Posterior cingulate gyrus (tissue), 11 donors: ENCODE data around the gene DTWD1.
"Not testable (repeated sequence)": the region's sequence is repeated elsewhere in the genome, so short reads cannot be mapped to it uniquely, and the experiment has no call there.

Experiments used
- DNase-seq, 10 donors: peaks; one replicate each; pipeline versions ENCODE4 v3.0.0 to v3.0.0-alpha.2; 2020 to 2021; ENCODE audit warnings: mixed read lengths in 3 of 10
- intact Hi-C: fragments of 100-400 bp; cut with DNase I; formaldehyde crosslinking; loops from one replicate; pipeline ENCODE4 v1.15.1; 2023

The DTWD1 gene, protein sequence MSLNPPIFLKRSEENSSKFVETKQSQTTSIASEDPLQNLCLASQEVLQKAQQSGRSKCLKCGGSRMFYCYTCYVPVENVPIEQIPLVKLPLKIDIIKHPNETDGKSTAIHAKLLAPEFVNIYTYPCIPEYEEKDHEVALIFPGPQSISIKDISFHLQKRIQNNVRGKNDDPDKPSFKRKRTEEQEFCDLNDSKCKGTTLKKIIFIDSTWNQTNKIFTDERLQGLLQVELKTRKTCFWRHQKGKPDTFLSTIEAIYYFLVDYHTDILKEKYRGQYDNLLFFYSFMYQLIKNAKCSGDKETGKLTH

DNA sequence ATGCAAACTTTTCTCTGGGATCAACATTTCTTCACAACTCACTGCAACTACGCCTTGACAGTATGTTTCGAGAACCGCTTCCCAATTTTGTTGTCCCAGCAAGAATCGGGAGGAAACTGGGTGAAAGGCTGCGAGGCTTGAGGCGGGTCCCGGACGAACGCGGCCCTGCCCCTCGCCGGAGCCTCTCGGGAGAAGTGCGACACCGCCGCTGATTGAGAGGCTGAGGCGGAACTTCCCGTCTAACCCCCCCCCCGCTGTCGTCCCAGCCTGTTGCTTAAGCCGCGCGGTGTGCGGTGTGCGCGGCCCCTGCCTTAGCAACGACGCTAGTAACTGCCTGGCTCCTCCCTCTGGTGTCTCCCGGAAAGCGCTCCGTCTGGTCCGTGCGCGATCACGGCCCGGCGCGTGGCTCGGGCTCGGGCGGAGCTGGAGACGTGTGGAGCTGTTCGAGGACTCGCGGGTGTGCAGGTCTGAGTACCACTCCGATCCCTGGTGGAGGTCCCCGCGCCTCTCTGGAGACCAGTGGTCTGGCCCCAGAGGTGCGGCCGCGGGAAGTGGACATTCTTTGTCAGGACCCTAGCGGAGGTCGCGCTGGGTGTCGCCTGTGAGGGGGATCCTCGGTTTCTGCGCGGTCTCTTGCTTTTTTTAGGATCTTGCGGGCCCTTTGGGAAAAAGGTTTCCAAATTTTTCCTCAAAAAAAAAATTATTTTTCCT is at the start of gene DTWD1, which contains the start of gene FAM227B:
Gene DTWD1, plus strand, starts transcription at position 391 of the 711 bp plus-strand sequence. CDS start 4,120 bp downstream, outside the sequence.
Gene FAM227B, minus strand, starts transcription at position 161 of the 711 bp plus-strand sequence. CDS start 5,647 bp downstream, outside the sequence.
- peak; percentile 85 to 98 (median 92) for DNase-seq
- intact Hi-C loops = loop anchor here (5.0 kb wide), 1 partner anchor 281 kb away; no protein-coding TSS in a partner anchor

DNA sequence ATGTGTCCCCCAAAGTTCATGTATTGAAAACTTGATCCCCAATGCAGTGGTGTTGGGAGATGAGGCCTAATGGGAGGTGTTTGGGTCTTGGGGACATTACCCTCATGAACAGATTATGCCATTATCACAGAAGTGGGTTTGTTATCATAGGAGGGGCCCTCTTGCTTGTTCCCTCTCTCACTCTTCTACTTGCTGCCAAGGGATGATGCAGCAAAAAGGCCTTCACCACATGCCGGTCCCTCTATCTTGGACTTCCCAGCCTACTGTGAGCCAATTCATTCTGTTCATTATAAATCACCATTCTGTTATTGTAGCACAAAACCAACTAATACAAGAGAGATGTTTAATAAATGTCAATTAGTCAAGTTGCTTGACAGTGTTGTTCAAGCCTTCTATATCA is 47.4 kb upstream of the DTWD1 start:
- intact Hi-C loops = no loop called here
- DNase-seq = no peak

DNA sequence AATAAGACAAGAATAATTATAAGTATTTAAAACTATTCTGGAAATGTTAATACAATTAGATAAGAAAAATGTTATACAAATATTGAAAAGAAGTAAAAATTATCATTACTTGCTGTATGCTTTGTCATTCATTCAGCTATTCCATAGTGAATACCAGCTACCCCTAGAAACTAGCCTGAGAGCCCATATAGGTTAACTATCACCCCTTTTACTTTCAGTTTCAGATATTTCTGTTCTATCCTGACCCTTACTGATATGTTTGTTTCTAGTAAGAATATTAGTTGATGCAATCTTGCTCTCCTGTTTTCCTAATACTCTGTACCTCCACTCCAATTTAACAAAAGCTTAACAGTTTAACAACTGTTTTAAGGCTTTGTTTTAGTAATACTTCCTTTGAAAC is 31.8 kb upstream of the DTWD1 start:
- DNase-seq = no peak
- intact Hi-C loops = no loop called here

DNA sequence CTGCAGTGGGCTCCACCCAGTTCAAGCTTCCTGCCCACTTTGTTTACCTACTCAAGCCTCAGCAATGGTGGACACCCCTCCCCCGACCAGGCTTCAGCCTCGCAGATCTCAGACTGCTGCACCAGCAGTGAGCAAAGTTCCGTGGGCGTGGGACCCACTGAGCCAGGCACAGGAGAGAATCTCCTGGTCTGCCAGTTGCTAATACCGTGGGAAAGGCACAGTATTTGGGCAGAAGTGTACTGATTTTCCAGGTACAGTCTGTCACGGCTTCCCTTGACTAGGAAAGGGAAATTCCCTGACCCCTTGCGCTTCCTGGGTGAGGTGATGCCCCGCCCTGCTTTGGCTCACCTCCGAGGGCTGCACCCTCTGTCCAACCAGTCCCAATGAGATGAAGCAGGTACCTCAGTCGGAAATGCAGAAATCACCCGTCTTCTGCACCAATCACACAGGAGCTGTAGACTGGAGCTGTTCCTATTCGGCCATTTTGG is 28.0 kb upstream of the DTWD1 start:
- peak in 2 of 10 donors; percentile 47 to 76 for DNase-seq
- intact Hi-C loops = not testable (repeated sequence)

DNA sequence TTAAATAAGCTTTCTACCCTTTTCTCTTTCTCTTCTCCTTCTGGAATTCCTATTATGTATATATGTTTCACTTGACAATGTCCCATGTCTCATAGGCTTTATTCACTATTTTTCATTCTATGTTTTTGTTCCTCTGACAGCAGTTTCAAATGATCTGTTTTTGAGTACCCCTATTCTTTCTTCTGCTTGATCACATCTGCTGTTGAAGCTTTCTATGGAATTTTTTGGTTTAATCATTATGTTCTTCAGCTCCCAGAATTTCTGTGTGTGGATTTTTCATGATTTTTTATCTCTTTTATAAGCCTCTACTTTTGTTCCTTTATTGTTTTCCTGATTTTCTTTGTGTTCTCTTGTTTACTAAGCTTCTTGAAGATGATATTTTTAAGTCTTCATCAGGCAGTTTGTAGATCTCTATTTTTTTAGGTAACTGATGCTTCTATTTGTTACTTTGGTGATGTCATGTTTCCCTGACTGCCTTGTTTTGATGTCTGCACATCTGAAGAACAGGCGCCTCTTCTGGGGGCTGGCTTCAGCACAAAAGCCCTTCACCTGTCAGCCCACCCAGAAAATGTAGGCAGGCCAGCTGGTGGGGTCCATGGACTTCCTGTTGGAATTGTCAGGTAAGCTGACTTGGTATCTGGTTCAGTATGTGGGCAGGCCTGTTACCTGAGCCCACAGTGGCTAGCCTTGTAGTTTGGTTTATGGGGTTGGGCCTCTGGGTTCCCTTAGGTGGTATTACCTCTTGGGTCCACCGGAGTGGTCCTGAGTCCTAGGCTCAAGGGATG is 16.0 kb upstream of the DTWD1 start:
- DNase-seq = peak in 2 of 10 donors; percentile 53 to 57
- intact Hi-C loops = no loop called here

DNA sequence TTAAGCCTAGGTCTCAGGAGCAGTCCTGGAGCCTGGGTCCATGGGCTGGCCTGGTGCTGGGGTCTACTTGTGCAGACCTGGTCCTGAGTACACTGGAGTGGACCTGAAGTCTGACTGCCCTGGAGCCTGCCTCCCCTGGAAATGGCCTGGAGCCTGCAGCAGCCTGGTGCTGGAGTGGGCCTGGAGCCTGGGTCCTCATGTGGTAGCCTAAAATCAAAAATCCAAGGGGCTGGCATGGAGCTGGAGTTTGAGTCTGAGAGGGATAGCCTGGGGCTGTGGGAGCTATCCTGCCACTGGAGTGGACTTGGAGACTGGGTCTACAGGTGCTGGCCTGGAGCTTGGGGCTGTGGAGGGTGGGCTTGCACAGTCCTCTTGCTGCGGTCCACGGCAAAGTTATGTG is 15.3 kb upstream of the DTWD1 start:
- intact Hi-C loops = no loop called here
- DNase-seq = peak in 2 of 10 donors; percentile 62 to 82

DNA sequence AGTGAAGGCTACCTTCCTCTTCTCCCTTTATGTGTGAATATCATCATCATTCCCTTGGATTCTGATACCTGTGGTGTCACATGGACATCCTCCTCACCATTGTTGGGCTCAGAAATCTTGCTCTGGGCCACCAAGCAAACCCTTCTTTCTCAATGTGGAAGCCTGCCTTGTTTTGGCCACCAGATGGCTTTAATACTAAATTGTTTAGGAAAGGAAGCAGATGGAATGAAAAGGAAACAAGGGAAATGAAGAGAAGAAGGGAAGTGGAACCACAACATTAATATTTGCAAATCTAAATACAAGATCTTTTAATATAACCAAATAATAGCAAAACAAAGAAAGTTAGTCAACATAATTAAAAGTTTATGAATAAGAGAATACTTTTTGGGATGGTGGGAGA is 14.3 kb upstream of the DTWD1 start:
- intact Hi-C loops = no loop called here
- no peak for DNase-seq

DNA sequence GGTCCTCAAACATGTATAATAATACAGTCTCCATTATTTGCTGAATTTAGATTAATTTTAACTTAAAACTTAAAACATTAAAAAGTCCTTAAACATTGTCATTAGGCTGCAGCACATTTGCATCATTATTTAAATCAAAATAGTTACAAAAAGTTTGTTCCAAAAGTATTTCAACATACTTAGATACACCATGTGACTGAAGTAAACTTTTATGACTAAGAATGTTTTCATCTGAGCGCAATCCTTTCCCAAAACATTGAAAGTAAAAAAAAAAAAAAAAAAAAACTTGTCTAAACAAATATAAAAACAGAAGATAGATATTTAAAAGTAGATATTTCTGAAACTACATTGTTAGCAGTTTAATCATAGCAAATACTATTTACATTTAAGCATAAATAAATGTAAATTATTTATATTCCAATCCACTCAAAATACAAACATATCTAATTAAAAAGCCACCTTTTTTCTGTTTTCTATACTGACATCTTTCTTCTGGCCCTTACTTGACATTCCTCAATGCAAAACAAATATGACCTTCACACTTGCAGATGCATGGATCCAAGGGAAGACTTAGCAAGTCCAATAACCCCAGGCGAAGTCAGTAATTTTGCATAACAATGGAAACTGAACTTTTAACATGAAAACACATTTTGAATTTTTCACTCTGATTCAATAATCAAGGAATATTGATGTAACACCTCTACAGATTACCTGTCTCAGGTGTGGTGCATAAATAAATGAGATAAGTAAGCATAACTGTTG is 10.5 kb upstream of the DTWD1 start:
- no peak for DNase-seq

DNA sequence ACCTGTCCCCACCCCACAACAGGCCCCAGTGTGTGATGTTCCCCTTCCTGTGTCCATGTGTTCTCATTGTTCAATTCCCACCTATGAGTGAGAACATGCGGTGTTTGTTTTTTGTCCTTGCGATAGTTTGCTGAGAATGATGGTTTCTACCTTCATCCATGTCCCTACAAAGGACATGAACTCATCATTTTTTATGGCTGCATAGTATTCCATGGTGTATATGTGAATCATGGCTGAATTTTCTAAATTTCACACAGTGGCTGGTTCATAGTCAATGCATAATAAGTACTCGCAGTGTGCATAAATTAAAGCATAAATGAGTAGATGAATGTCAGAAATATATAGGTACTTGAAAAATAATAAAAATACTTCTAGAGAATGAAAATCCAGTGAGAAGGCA is 8.6 kb upstream of the DTWD1 start:
- intact Hi-C loops, DNase-seq: not testable (repeated sequence)

More for the DNA sequence above, 10.5 kb upstream of the DTWD1 start:
- intact Hi-C loops = no loop called here

DNA sequence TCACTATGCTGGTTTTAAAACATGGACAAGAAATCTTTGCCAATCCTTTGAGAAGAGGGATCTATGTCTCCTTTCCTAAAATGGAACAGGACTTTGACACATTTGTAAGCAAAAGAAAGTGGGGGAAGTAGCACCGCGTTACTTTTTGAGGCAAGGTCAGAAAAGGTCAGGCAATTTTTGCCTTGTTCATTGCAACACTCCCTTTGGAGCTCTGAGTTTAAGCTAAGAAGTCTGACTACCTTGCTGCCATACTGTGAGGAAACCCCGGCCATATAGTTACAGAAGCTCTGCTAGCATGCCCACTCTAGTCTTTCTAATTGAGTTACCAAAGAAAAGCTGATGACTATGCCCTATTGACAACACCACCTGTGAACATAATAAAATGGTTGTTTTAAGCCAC is 1.6 kb upstream of the DTWD1 start:
- DNase-seq = no peak
- intact Hi-C loops = no loop called here

DNA sequence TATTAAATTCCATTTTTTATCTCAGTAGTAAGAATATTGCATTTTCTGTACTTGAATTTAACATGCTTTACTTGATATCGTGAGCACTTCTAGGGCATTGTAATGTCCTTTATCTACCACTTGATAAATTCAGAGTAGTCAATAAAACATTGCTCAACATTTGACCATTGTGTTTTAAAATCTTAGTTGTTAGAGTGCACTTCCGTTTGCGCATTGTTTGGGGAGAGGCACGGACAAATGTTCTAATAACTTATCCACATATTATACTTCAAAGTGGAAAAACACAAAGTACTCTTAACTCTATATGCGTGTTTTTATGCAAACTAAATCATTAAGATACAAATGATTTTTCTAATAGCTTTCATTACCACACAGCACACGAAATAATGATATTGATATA is 649 bp upstream of the DTWD1 start:
- intact Hi-C loops = loop anchor here (5.0 kb wide), 1 partner anchor 282 kb away; no protein-coding TSS in a partner anchor
- DNase-seq = no peak

DNA sequence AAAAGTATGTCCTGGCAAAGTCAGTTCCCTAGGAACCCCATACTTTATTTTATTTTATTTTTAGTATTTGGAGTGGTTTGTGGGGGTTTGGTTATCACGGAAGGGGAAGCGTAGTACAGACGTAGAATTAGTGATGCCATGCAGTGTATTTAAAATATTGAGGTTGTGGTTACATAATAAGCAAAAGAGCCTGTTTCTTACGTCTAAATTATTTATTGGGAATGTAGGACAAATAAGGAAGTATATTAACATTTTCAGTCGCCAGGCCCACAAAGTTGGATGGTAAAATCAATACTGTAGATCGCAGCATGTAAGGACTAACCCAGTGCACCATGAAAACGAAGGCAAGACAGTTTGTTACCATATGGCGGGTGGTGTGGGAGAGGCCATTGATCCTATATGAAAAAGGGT is 558 bp downstream of the DTWD1 start:
- intact Hi-C loops = loop anchor here (5.0 kb wide), 1 partner anchor 281 kb away; no protein-coding TSS in a partner anchor

DNA sequence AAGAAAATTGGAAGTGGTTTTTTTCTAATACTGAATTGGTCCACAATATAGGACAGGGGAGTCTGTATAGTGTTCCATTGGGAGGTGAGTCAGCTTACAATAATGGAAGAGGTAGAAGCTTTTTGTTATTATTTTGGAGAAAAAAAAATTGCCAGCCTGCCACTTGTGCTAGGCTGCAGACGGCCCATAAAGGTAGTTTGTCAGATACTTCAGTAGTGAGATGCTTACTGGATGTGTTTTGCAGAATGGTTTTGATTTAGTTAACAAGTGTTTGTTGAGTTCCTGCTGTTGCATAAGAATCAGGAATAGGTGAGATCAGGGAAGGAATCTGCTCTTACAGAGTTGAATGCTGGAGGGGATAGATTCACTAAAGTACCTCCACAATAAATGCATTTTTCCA is 1.0 kb downstream of the DTWD1 start:
- DNase-seq = no peak
- intact Hi-C loops = loop anchor here (5.0 kb wide), 1 partner anchor 280 kb away; no protein-coding TSS in a partner anchor

More for the DNA sequence above, 558 bp downstream of the DTWD1 start:
- no peak for DNase-seq

DNA sequence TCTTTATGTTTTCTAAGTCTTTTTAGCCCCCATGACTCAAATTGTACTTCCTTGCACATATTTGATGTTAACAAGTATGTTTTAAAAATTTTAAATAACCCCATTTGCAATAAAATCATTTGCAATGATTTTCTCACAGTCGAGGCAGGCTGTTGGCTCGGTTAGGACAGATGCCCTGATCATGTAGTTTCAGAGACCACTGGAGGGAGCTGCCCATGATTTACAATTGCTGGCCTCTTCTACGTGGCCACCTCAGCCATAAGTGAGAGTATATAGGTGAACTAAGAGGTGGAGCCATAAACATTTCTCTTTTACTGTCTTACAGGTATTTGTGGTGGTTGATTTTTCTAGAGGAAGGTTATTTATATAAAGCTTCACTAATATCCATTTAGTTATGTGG is 1.7 kb downstream of the DTWD1 start:
- intact Hi-C loops = loop anchor here (5.0 kb wide), 1 partner anchor 280 kb away; no protein-coding TSS in a partner anchor
- no peak for DNase-seq

DNA sequence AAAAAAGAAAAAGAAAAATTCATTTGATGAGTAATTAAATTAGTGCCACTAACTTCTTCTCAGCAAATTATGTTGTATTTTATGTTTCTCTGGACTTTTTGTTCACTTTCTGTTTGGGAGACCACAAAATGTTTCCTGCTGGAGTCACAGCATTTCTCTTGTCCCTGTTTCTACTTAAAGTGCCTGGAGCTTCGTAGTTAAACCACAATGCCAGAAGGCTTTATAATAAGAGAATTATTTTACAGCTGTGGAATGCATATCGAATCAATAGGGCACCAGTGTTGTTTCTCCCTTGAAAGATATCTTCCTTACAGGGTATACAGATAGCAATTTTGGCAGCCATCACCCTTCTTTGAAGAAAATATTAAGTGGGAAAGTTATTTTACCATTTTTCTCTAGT is 3.2 kb downstream of the DTWD1 start:
- DNase-seq = no peak
- intact Hi-C loops = loop anchor here (5.0 kb wide), 1 partner anchor 278 kb away; no protein-coding TSS in a partner anchor

DNA sequence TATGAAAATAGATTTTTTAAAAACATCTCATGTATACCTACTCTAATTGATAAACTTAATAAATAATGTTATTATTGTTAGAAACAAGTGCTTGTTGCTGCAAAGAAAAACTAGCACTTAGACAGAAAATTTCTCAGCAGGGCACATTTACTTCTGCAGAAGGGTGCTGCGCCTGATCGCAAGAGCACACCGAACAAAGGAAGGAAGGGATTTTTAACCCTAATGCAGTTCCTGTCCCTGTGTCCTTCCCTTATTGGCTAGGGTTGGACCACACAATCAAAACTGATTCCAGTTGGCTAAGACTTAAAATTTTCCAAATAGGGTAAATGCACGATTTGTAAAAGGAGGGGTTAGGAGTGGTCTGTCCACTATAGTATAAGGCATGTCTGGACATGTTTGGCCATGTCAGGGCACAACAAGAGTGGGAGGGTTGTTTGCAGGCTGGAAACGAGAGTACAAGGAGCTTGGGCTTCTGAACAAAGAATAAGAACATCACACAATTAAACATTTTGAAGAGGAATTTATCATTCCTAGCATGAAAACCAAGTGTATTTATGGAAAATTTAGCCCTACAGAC is 4.7 kb downstream of the DTWD1 start:
- intact Hi-C loops = no loop called here
- DNase-seq = no peak

DNA sequence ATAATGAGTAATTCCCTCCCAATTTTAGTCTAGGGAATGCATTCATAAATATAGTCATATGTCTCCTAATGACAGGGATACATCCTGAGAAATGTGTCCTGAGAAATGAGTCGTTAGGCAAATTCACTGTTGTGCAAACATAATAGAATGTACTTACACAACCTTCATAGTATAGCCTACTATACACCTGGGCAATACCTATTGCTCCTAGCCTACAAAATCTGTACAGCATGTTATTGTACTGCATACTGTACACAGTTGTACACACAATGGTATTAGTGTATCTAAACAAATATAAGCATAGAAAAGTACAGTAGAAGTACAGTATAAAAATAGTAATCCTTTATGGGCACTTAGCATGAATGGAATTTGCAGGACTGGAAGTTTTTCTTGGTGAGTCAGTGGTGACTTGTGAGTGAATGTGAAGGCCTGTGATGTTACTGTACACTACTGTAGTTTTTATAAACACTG is 6.6 kb downstream of the DTWD1 start:
- intact Hi-C loops = no loop called here

DNA sequence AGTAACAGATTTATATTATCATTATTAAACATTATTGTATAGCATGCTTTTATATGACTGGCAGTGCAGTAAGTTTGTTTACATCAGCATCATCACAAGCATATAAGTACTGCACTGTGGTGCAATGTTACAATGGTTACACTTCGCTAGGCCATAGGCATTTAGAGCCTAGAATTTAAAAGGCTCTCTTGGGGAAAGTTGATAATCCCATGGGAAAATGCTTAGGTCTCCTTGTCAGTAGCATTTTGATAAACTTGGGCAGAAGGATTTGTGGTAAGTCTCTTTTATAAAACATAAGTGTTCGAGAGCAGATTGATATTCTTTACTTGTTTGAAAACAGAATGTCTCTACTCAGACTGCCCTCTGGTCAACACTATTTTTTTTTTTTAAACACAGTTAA is 7.5 kb downstream of the DTWD1 start:
- no peak for DNase-seq
- intact Hi-C loops = no loop called here

More for the DNA sequence above, 6.6 kb downstream of the DTWD1 start:
- DNase-seq = no peak

DNA sequence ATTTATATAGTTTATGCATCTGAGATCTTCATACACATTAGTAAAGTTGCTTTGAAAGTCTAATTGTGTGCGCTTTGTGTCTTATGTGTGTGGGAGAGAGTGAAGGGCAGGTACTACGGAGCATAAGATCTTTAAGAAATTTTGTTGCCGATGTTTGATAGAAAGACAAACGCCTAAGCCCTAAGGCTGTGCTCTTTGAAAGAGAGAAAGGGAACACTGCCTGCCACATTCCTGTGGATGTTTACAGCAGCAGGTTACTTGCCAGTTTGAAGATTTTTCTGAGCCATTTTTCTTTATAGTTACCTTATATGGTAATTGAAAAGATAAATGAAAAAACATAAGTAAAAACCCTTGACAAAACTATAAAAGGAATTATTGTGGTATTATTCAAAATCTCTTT is 17.0 kb downstream of the DTWD1 start:
- intact Hi-C loops = no loop called here

More for the DNA sequence above, 17.0 kb downstream of the DTWD1 start:
- no peak for DNase-seq
